GM18867 (cell line): ENCODE data around the gene IFT88.
"Not testable (repeated sequence)": the region's sequence is repeated elsewhere in the genome, so short reads cannot be mapped to it uniquely, and the experiment has no call there.

Experiments
- ATAC-seq: cut with Tn5 transposase; IDR thresholded peaks from one replicate; pipeline ENCODE4 v1.9.1; 2021; ENCODE audit warnings: mild to moderate bottlenecking, moderate library complexity; ENCODE audit not compliant: unreplicated experiment

The IFT88 gene

GRCh38 chr13:20623000-20623399 lies 56.0 kb downstream of the IFT88 start:
- no peak for ATAC-seq

- ATAC-seq: no peak
Observed at GRCh38 chr13:20624213-20624612, 57.3 kb downstream of the IFT88 start.

- ATAC-seq: no peak
Observed at GRCh38 chr13:20633802-20634201, 66.8 kb downstream of the IFT88 start.

- ATAC-seq: no peak
Observed at GRCh38 chr13:20636079-20636478, 69.1 kb downstream of the IFT88 start.

GRCh38 chr13:20637811-20638210 lies 70.9 kb downstream of the IFT88 start:
- no peak for ATAC-seq

GRCh38 chr13:20647758-20648157 lies 80.8 kb downstream of the IFT88 start:
- no peak for ATAC-seq

GRCh38 chr13:20652946-20653345 lies 86.0 kb downstream of the IFT88 start:
- ATAC-seq: no peak

- ATAC-seq: no peak
Observed at GRCh38 chr13:20654156-20654555, 87.2 kb downstream of the IFT88 start.

- no peak for ATAC-seq
Observed at GRCh38 chr13:20658451-20659040, 91.6 kb downstream of the IFT88 start.

- ATAC-seq: no peak
Observed at GRCh38 chr13:20664351-20664750, 97.4 kb downstream of the IFT88 start.

- no peak for ATAC-seq
Observed at GRCh38 chr13:20666948-20667347, 100.0 kb downstream of the IFT88 start.

- no peak for ATAC-seq
Observed at GRCh38 chr13:20667857-20668437, 101.0 kb downstream of the IFT88 start.

GRCh38 chr13:20669162-20669561 lies 102.2 kb downstream of the IFT88 start:
- ATAC-seq: peak; percentile 89

GRCh38 chr13:20671789-20672188 lies 104.8 kb downstream of the IFT88 start:
- no peak for ATAC-seq

GRCh38 chr13:20672772-20673171 lies 105.8 kb downstream of the IFT88 start:
- no peak for ATAC-seq

GRCh38 chr13:20673715-20674114 lies 106.8 kb downstream of the IFT88 start:
- no peak for ATAC-seq

GRCh38 chr13:20676213-20676612 lies 109.3 kb downstream of the IFT88 start:
- ATAC-seq: no peak

- not testable (repeated sequence) for ATAC-seq
Observed at GRCh38 chr13:20678606-20679005, 111.6 kb downstream of the IFT88 start.

- no peak for ATAC-seq
Observed at GRCh38 chr13:20679879-20680278, 112.9 kb downstream of the IFT88 start.

GRCh38 chr13:20680416-20681080 lies 113.6 kb downstream of the IFT88 start:
- ATAC-seq: no peak

GRCh38 chr13:20681481-20681880 lies 114.5 kb downstream of the IFT88 start:
- ATAC-seq: not testable (repeated sequence)

- ATAC-seq: no peak
Observed at GRCh38 chr13:20682061-20682460, 115.1 kb downstream of the IFT88 start.
